Stimulated activated CD8-positive, alpha-beta memory T cell treated with anti-CD3 and anti-CD28 coated beads, Interleukin-7, amount 100 ng/mL, for 1 hour (primary cell): ENCODE measurements around the gene FEM1A.

Source experiments
- DNase-seq, 2 donors: peaks; one replicate each; pipeline ENCODE4 v3.0.0-alpha.2; 2020; ENCODE audit warnings: low read depth in 2 of 2

FEM1A gene

GRCh38 chr19:4849019-4849418, 57.5 kb downstream of the FEM1A start:
- DNase-seq = no peak
